CD4-positive, alpha-beta T cell treated with Interleukin-15 for 1 hour (primary cell): Measurements from ENCODE around the gene PROX1.

Experiments used
- DNase-seq: peaks from one replicate; pipeline ENCODE4 v3.0.0-alpha.2; 2020

Gene PROX1

GRCh38 chr1:213980906-213981305 is 6.9 kb upstream of the PROX1 start:
- no peak for DNase-seq

GRCh38 chr1:213982289-213982671 is 5.5 kb upstream of the PROX1 start:
- no peak for DNase-seq

GRCh38 chr1:213982672-213983492 is 4.9 kb upstream of the PROX1 start:
- DNase-seq = no peak

- no peak for DNase-seq
Measured at GRCh38 chr1:213983493-213984386, 4.0 kb upstream of the PROX1 start.

GRCh38 chr1:213984387-213985208 is 3.2 kb upstream of the PROX1 start:
- DNase-seq = no peak

DNA sequence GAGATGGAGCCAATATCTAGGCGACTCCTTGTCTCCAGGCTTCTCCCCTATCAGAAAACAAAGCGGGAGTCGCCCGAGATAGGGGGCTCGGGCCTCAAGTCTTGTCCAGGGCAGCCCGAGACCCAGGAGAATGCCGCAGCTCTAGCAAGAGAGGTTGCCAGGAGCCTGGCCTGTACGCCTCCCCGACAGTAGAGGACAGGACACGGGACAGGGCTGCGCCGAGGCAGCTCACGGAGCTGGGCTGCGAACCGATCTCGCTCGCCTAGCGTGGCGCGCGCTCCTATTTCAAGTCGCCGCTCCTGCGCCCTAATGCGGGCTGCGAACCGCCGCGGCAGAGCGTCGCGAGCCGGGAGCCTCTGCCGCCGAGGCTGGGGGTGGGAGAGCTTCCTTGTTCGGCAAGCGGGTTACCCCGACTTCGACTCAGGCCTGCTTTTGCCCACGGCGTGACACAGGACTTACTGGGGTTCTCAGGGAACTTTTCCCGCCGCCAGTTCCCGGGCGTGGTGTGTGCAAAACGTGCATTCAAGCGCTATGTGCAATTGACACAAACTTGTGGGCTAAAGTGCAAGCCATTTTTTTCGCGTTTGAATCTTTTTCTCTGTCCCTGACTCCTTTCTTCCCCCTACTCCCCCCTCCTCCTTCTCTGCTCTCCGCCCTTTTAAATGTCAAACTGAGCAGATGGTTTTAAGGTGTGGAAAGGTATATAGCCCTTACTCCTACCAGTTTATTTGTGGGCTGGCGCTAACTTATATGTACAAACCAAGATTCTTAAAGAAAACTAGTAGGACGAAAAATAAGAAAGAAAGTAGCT is 2.4 kb upstream of the PROX1 start:
- no peak for DNase-seq

- DNase-seq = no peak
Measured at GRCh38 chr1:213986020-213986924, 1.5 kb upstream of the PROX1 start.

GRCh38 chr1:213986925-213987250 is 885 bp upstream of the PROX1 start:
- no peak for DNase-seq

DNA sequence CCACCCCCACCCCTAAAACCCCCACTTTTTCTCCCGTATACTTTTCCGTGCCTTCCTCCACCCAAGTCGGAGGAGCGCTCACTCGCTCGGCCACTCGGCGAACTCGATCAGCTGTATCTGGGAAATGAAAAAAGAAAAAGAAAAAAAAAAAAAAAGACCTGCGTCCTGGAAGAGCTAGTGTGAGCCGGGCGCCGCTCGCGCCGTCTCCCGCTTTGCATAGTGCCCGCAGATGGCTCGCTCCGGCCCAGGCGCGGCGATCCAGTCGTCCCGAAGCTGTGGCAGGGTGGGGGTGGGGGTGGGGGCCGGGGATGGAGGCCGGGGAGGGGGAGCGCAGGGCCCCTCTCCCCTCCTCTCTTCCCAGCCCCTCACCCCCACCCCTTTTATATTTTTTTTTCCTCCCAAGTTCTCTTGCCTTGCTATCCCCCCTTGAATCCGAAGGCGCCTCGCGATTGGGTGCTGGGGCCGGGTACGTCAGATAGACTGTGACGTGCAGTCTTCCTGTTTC is 299 bp upstream of the PROX1 start:
- no peak for DNase-seq

DNA sequence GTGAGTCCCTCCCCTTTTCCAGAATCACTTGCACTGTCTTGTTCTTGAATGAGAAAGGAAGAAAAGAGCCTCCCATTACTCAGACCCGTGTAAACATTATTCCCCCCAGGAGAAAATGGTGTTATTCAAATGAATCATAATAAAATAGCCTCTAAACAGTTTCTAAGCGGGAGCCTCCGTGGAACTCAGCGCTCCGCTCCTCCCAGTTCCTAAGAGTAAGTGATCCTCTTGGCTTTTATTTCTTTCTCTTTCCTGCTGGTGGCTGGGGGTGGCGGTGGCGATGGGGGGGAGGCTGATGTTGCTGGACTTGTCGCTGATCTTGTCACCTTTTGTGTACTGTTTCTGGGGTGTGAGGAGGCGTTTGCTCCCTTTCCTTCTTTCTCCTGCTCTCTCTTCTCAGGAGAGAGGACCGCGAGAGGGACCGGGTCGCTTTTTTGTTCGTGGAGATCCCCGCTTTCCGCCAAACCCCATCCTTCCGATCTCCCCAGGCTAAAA is 781 bp downstream of the PROX1 start:
- no peak for DNase-seq

DNA sequence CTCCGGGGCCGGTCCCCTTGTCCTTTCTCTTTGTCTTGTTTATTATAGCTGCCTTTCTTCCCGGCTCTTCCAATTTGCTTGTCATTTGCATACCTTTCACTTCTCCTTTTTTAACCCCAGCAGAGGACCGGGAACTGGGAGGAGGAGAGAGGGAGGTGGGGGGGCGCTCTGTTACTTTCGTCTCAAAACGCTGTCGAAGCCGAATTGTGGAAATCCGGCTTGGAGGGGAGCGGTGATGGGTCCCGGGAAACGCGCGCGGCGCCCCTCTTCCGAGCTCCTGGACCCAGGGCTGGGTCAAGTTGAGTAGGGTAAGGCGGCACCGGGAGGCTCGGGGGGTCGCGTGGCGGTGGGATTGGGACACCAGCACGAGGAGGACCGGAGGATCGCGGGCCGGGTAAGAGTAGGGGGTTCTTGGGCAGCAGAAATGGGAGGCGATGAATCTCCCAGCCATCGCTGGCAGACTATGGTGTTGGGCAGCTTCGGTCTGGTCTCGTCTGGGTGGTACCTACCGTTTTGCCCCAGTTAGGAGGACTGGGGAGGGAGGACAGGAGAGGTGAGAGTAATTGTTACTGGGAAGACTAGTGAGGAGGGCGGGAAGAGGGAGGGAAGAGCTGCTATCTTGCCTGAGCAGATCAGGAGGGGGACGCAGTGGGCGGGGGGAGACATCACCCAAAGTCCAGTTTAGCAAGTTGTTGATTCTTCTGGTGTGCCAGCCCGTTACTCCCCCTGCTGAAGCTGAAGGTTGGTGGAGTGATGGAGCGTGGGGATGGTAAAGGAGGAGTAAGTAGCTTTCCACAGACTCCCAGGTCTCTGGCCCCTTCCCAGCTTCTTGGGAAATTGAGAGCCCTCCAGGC is 1.5 kb downstream of the PROX1 start:
- DNase-seq = no peak

DNA sequence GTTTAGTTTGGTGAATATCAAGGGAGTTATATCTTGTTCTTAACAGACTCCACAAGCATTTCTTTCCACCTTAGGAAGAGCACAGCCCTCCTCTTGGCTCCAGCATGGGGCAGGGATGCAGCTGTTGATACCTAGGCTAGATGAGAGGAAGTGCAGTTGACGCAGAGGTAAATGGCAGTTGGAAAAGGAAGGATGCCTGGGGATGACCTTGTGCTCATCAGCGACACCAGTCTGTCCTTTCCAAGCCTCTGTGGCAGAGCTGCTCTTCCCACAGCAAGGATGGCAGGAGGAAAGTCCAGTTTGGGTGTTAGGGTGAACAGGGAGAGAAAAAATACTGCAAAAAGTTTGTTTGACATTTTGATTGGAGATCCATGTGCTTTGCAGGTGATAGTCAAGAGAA is 6.2 kb downstream of the PROX1 start:
- no peak for DNase-seq

DNA sequence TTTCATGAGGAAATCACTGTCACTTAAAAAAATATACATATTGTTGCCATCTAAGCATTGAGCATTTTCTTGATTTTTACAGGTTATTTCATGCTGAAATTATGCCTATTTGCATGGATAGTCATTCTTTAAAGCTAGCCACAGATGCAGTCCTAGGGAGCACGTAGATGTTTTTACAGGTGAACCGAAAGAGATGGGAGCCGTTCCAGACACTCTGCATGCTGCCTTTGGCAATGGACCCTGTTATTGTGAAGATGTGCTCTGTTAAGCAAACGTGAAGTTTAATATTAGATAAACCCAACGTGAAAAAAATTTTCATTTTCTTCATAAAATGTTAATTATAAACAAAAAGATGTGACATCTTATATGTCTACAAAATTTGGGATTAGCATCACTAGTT is 7.1 kb downstream of the PROX1 start:
- DNase-seq = no peak

DNA sequence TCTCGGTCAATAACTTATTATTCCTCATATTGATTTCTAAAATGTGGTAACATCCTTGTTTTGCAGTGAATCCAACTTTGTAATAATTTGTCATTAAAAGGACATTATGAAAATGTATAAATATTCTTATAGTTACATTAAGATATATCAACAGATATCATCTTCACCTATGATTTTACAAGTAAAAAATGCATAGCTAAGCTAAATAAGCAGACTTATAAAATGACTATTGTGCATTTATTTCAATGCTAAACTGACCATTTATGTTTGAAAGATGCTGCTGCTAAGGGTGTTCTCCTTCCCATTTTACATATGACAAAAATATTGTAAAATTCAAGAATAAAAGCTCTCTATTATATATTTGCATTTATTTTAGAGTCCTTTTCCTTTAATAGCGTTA is 7.8 kb downstream of the PROX1 start:
- DNase-seq = no peak

GRCh38 chr1:213996320-213997037 is 8.7 kb downstream of the PROX1 start:
- DNase-seq = no peak

GRCh38 chr1:213997038-213997771 is 9.4 kb downstream of the PROX1 start:
- no peak for DNase-seq

- DNase-seq = no peak
Measured at GRCh38 chr1:213997772-213998107, 10.0 kb downstream of the PROX1 start.

DNA sequence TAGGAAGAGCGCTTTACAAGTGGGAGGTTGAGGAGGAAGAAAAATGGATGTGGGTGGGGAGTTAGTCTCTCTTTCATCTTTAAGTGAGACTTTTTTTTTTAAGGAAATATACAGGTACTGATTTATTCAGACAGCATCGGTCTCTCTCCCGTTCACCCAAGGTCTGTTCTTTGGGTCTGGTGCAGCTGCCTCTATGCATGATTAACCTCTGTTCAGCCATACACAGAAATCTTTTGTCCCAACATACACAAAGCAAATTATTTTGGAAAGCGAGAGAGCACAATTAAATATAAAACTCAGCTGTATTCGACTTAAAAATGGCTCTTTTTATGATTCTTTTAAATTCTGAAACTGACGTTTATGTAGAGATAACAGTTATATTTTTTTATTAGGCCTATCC is 11.0 kb downstream of the PROX1 start:
- no peak for DNase-seq

- DNase-seq = no peak
Measured at GRCh38 chr1:213999732-214000131, 12.0 kb downstream of the PROX1 start.
